ENCODE data around the gene NOTCH2NLA. TPM values are rescaled to one million over a fixed set of nuclear protein-coding genes. Genes with fewer than 3 reads are reported as not detected.
"Not testable (repeated sequence)": the region's sequence is repeated elsewhere in the genome, so short reads cannot be mapped to it uniquely, and the experiment has no call there.

The NOTCH2NLA gene
- 5.9 TPM for polyA plus RNA-seq (2012; ENCODE audit: low read depth, missing spikeins)

DNA sequence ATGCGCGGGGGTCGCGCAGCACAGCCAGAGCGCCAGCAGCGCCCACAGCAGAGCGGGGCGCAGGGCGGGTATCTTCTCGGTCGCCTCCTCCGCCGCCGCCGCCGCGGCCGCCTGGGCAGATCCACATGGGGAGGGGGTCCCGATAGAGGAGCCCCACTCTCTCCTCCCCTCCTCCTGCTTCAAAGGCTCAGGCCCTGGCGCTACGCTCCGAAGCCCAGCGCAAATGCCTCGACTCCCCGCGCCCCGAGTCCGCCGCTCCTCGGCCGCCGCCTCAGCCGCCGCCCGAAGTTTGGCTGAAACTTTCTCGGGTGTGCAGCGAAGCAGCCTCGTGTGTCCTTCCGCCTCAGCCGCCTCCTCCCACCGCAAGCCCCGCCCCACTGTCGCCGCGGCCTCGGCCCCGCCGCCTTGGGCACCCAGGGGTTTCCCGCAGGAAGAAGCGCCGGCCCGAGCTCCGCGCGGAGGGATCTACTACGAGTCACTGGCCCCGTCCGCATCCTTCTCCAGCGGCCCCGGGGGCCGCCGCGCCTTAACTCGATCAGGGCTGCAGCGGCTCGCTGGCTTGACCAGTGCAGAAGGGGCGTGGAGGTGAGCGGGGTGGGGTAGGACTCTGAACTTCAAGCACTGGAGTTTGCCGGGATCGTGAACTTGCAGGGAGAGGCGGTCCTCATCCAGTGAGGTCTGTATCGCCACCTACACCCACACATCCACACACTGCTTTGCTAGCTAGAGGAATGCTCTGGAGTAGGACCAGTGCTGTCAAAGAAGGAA lies at the start of gene NOTCH2NLA:
NOTCH2NLA (minus strand) TSS at position 312 of the 768 bp plus-strand sequence. CDS start 39,684 bp downstream, outside the sequence.
- DNase-seq (ENCODE audit: insufficient read length, low spot score): not testable (repeated sequence)
- FAIRE-seq: peak; percentile 89

DNA sequence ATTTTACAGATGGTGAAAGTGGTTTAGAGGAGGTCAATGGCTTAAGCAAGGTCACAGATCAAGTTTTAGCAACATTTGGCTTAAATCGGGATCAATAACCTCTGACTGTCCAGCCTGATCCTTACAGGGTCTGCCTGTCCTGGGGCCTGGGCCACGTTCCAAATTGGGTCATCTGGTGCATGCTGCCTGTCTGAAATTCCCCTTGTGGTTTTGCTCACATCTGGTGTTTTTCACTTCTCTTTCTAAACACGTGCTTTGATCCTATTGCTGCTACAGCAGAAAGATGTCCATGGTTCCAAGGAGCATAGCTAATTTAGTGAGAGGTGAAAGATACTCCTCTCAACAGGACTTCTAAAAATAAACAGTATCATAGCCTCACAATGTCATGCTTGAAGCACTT lies 49.5 kb upstream of the NOTCH2NLA start:
- FAIRE-seq; DNase-seq (ENCODE audit: insufficient read length, low spot score): not testable (repeated sequence)

DNA sequence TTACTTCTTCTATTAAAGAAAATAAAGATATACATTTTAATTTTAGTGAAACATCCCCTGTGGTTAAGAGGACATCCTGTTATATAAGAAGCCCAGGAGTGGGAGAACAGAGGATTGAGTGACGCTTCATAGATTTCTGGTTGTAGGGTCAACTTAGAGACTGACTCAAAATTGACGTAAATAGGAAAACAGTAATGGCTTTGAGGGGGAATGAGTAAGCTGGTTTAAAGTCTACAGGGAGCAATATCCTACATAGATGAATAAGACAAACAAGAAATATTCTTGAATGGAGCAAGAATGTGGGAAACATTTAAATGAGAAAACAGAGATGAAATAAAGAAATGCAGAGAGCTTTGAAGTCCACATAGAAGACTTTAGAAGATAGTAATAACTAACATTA lies 48.3 kb upstream of the NOTCH2NLA start:
- not testable (repeated sequence) for FAIRE-seq; DNase-seq (ENCODE audit: insufficient read length, low spot score)

DNA sequence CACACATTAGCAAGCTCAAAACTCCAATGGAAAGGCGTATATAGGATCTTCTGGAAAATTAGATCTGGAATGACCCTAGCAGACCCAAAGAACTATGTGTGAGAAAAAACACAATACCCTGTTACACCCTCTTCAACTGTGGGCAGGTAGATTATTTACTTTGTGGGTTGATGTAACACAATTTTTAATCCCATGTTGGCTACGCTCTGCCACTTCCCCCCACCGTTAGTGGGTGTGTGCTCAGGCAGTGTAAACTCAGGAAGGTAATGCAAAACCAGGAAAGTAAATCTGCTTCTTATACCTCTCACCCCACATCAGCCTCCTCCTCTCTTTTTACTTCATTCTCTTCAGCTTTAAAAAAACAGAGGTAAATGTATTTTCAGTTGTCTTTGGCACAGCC lies 45.3 kb upstream of the NOTCH2NLA start:
- not testable (repeated sequence) for FAIRE-seq; DNase-seq (ENCODE audit: insufficient read length, low spot score)

DNA sequence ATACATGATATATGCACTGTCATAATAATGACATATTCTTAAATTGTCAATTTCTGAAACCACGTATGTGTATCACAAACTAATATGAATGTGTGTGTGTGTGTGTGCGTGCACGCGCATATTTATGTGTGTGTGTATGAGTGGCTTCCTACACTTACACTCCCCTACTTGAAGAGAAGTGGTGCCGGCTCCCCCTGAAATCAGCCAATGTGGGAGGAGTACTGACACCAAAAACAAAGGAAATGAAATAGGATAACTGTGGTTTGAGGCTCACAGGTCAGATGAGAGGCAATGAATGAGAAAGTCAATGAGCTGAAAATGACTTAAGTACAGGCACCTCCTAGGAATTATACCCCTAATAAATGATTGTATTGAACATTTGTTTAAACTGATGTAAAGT lies 44.4 kb upstream of the NOTCH2NLA start:
- FAIRE-seq; DNase-seq (ENCODE audit: insufficient read length, low spot score): not testable (repeated sequence)

DNA sequence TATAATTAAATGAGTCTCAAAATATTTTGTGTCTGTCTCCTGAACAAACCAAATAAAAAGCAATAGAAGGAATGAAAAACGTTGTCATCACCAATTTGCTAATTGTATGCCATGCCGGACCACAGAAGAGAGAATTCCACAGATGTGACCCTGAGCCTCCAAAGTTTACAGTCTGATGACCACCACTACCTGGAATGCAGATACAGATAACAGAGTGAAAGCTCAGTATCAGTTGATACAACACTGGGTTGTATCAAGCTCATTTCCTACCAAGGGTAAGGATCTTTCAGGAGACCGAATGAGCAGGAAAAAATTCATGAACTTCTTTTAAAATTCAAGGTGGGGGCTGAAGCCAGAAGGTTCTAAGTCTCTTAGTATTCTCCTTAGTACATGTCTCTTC lies 43.9 kb upstream of the NOTCH2NLA start:
- not testable (repeated sequence) for FAIRE-seq; DNase-seq (ENCODE audit: insufficient read length, low spot score)

DNA sequence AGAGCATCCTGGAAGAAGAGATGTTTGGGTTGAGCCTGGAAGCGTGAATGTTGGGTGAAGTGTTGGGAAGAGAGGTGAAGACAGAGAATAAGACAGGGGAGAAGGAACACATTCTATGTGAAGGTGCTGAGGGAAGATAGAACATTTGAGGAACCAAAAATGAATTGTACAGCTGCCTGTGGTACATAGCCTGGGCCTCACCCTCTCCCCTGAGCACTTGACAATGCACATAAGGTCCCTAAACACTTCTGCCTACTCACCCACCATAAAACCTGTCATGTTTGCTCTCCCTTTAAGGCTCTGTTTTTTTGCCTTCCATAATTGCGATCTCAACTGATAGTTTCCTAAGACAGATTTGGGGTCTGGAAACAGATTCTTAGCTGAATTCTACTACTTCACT lies 43.2 kb upstream of the NOTCH2NLA start:
- DNase-seq (ENCODE audit: insufficient read length, low spot score); FAIRE-seq: not testable (repeated sequence)

DNA sequence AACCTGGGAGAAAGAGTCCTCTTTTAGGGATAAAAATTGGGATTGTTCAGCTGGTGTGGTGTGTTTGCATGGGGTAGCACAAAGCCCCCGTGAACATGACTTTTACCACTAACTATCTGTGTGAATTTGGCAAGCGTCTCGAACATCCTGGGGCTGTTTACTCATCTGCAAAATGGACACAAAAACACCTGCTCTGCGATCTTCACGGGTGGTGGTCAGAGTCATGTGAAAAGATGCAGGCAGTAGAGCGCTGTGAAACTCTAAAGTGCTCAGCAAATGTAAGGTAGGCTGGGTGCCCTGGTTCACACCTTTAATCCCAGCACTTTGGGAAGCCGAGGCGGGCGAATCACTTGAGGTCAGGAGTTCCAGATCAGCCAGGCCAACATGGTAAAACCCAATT lies 41.3 kb upstream of the NOTCH2NLA start:
- not testable (repeated sequence) for DNase-seq (ENCODE audit: insufficient read length, low spot score); FAIRE-seq

DNA sequence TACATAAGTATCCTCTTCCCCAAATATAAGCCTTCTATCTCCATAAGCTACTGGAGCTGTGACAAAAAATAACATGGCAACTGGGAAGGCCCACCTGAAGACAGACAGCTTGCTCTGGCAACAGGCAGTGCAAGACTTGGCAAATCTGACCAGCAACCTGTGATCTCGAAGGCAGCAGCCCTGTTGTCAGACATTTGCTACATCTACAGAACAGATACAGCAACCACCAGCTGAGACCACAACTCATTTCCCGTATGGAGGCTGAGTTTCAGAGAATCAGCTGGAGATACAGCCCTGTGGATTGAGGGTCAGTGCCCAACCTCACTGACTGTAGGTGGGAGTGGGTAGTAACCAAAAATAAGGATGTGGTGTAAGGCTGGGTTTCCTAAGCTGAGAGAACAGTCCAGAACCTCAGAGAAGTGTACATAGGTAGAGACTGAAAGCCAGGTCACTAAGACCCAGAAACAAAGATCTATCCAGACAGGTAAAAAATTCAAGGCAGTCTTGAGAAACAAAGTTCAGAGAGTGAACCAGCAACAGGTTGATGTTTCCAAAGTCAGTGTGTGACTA lies 37.4 kb upstream of the NOTCH2NLA start:
- FAIRE-seq; DNase-seq (ENCODE audit: insufficient read length, low spot score): not testable (repeated sequence)

DNA sequence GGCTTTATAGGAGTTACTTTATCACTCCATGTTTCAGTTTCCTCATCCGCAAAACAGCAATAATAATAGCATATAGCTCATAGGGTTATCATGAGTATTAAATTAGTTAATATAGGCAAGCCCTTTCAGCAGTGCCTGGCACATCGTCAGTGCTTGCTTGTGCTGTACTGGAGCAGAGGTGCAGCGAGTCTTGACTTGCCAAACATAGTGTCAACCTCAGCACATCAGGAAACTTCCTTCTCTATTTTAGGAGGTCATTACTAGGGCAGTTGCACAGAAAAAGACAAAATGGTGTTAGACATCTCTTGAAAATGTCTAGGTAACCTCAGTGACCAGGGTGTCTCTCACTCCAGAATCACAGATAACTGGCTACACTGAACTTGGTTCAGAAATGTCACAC lies 35.9 kb upstream of the NOTCH2NLA start:
- not testable (repeated sequence) for FAIRE-seq; DNase-seq (ENCODE audit: insufficient read length, low spot score)

DNA sequence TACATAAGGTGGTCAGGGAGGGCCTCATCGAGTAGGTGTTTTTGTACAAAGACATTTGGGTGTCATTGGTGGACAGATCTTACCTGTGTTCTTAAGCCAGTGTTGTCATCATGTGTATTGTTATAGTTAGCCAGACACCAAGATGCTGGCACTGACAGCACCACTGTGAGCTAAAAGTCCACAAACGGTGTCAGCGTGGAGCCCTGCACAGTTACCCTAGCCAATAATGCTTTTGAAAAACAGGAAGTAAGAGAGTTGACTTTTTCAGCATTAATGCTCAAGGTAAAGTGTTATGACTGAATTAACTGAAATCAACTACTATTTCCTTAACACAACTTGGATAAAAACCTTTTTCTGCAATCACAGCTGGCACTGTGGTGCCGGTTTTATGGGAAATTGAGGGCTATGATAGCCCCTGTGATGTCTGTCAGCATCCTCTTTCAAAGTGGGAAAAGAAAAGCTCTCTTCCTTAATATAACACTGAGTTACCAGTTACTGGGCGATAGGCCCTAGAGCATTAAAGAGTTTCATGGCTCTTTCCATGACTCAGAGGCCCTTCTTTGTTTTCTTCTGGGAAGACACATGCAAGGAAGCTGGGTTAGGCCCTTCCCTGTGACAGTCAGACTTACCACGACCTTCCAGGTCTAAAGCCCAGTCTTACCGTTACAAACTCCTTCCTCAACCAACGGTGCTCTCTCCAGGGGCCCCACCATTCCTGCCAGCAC lies 31.3 kb upstream of the NOTCH2NLA start:
- FAIRE-seq; DNase-seq (ENCODE audit: insufficient read length, low spot score): not testable (repeated sequence)

DNA sequence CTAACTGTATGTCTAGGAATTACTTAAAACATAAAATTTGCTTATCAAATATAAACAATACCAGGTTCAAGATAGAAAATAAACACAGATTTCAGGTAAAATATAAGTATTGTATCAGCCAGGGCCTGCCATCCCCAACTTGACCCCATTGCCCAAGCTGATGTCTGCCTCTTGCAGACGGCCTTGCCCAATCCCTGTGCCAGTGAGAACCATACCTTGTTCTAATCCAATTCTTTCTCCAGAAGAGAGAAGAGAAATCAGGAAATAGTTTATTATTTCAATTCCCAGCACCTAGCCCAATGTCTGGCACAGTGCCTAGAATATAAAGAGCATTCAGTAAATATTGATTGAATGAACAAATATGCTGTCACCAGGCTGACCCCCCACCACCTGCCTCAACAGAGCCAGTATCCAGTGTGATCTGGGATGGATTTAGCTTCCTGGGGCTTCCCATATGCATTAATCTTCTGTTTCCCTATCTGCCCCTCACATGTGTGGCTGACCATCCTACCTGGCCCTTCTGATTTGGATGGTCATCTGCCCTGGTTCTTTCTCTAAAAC lies 29.3 kb upstream of the NOTCH2NLA start:
- not testable (repeated sequence) for DNase-seq (ENCODE audit: insufficient read length, low spot score); FAIRE-seq

DNA sequence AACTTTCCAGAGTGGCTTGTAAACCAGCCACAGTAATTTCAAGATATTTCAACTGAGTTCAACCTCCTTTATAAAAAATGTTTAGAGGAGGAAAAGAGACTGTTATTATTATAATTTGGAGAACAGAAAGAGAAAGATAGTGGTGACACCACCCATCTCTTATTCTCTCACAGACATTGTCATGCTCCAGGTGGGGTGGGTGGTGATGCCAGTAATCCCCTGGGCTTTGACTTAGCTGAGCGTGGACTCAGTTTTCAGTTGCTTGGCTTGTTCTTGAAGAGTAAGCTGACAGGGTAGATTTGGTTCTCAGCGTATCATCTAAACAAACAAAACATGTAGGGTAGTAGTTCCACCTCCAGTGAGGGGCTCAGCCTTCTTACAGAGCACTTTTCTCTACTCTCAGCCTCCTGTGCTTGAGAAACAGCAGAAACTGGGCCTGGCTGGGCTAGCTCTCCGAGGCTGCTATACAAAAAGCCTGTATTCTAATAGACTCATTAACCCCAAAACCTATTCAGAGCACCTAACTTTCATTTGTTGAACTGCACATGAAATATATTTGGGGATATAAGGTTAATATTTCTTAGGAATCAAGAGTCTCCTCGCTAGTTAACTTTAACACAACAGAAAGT lies 25.9 kb upstream of the NOTCH2NLA start:
- not testable (repeated sequence) for DNase-seq (ENCODE audit: insufficient read length, low spot score); FAIRE-seq

DNA sequence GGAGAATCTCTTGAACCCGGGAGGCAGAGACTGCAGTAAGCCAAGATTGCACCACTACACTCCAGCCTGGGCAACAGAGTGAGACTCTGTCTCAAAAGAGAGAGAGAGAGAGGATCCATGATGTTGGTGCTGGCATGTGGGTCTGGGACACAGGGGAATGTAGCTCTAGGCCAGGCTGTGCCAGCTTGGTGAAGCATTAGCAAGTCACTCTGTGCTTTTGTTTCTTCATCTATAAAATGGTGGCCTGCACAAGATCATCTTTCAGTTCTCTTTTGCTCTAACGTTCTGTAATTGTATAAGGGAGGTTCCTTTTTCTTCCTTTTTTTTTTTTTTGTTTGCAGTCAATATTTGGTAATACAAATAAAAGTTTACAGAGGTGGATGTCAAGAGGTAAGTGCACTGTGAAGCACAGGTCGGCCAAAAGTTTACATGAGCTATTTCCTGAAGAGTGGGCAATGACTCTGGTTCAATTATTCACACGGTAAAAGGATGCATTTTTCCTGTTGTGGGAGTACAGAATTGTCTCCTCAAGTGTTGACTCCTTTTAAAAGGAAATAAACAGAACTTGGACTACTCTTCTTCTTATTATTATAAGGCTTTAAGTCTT lies 24.5 kb upstream of the NOTCH2NLA start:
- DNase-seq (ENCODE audit: insufficient read length, low spot score); FAIRE-seq: not testable (repeated sequence)

DNA sequence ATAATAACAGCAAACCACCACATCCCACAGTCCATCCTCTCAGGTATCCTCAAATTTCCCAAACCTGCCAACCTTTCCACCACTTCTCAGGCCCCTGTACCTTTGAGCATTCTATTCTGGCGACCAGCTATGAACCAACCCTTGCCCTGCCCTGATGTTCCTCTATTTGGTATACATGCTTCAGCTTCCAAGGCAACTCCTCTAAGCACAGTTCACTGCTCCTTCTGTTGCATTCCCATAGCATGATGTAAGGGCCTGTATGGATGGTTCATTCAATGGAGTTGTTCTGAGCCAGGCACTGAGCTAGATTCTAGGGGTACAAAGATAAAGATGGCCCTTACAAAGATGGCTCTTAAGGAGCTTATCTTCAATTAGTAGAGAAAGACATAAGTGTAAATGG lies 22.7 kb upstream of the NOTCH2NLA start:
- FAIRE-seq; DNase-seq (ENCODE audit: insufficient read length, low spot score): not testable (repeated sequence)

DNA sequence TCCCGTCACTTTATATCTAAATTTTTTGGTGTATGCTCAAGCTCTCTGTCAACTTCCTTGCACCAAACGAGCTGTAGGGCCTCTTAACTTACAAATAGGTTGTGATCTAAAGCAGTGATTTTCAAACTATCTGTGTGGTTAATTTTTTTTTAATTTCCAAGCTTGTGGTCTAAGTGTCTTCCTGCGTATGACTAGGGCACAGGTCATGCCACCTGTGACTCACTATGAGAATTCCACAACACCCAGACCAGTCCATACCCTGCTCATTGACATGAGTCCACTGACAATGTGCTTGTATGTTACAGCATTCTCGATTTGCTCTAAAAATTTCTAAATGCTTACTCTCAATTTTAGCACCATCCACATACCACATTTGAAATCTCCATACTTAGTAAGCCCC lies 19.8 kb upstream of the NOTCH2NLA start:
- DNase-seq (ENCODE audit: insufficient read length, low spot score); FAIRE-seq: not testable (repeated sequence)

DNA sequence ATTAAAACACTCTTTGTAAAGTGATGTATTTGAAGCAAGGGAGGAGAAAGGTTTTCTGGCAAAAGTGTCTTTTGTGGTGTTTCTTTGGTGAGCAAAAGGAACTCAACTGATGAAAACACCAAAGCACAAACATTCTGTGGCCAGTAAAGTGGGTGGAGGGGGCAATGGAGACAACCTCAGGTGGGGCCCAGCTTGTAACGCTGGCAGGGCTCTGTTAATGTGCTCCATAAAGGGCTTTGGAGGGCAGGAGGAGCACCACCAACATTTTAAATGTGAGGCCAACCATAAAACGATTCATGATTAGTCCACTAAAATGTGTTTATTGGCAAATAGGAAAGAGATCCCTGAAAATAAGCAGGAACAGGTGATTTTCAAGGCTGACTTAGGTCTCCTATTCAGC lies 7.8 kb upstream of the NOTCH2NLA start:
- not testable (repeated sequence) for DNase-seq (ENCODE audit: insufficient read length, low spot score); FAIRE-seq

DNA sequence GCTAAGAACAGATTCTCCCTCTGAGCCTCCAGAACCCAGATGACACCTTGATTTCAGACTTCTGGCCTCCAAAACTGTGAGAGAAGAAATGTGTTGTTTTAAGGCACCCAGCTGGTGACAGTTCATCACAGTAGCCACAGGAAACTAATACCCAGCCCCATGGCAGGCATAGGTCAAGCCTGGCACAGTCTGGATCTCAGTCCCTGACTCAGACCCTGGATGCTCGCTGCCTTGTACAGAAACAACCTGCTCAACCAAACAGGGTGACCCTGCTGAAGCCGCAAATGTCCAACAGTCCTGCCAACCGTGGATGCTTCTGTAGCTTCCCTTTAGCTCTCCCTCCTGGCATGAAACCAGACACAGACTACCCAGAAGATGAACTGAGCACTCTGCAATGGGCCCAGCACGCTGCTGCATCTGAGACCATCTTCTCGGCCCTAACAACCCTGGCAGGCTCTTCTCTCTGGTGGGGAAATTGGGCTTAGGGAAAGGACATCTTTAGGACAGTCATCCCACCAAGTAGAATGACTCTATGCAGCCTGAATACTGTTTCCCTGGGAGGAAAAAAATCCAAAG lies 7.3 kb upstream of the NOTCH2NLA start:
- FAIRE-seq; DNase-seq (ENCODE audit: insufficient read length, low spot score): not testable (repeated sequence)

DNA sequence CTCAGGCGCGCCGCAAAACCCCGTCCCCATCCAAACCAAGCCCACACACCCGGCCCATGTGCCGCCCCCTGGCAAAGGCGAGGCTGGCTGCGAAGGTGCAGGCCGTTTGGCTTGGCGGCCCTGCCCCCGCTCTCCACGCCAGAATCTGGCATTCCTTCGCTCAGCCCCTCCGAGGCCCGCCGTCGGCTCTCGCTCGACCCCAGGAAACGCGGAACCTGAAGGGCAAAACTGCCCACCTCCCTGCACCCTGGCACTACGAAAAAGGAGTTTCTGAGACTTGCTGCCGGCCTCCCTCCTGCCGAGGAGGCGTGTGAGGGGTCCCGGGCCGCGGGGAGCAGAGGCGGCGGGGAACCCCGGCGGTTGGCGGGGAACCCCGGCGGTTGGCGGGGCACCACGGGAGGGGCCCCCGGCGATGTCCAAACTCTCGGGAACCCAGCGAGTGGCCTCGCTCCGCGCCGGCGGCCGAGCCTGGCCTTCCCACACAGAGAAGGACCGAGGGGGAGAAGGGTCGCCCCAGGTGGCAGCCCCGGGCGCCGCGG lies 608 bp downstream of the NOTCH2NLA start:
- not testable (repeated sequence) for DNase-seq (ENCODE audit: insufficient read length, low spot score); FAIRE-seq

Data from GM12891 (cell line).